Measurements from ENCODE around the gene GOSR1.
"Not testable (repeated sequence)": the region's sequence is repeated elsewhere in the genome, so short reads cannot be mapped to it uniquely, and the experiment has no call there.

GOSR1 gene

DNA sequence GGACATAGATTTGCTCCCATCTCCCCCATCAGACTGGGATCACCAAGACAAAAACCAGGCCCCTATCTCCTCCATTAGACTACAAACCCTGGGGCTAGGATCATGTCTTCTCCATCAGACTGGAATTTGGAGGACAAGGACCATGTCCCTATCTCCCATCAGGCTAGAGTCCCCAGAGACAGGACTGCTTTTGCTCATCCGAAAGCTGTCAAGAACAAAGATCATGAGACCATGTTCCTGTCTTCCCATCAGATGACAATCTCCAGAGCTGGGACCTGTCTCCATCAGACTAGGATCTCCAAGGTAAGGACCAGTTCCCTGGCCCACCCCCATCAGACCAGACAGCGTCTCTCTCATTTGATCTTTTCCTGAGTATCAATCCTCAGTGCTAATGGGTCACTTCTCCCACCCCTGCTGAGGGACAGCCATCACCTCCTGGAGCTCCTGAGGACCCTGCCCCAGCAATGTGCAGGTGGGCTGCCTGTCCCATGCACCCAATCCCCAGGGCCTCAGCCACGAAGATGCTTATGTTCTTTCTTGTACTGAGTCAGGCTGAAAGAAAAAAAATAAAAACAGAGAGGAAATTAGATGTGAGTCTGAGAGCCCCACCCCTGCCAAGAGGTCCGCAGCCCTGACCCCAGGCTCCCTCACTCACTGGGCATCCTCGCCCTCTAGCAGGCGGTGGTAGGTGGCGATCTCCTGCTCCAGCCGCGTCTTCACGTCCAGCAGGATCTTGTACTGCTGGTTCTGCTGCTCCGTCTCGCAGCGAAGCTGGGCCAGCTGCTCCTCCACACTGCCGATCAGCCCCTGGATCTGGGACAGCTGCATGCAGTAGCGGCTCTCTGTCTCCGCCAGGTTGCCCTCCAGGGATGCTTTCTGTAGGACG is 90.3 kb downstream of the GOSR1 start:
- Mint-ChIP-seq H3K4me3 (no peak overlapping the region), H3K27me3 (peaks cover 49% of the 10 kb centered on the region), H3K36me3 (no peaks in the 10 kb centered on the region), H3K4me1 (no peaks in the 10 kb centered on the region), H3K27ac (no peak overlapping the region), H3K9me3 (no peaks in the 10 kb centered on the region)
- DNase-seq, result no peak
- CTCF ChIA-PET, result no interaction called here

GRCh38 chr17:30568117-30568430 is 90.9 kb downstream of the GOSR1 start:
- Mint-ChIP-seq H3K27me3 (peaks cover 45% of the 10 kb centered on the region), H3K4me3 (no peak overlapping the region), H3K36me3 (no peaks in the 10 kb centered on the region), H3K27ac (no peak overlapping the region), H3K4me1 (no peaks in the 10 kb centered on the region), H3K9me3 (no peaks in the 10 kb centered on the region)
- DNase-seq, result no peak
- CTCF ChIA-PET, result no interaction called here

DNA sequence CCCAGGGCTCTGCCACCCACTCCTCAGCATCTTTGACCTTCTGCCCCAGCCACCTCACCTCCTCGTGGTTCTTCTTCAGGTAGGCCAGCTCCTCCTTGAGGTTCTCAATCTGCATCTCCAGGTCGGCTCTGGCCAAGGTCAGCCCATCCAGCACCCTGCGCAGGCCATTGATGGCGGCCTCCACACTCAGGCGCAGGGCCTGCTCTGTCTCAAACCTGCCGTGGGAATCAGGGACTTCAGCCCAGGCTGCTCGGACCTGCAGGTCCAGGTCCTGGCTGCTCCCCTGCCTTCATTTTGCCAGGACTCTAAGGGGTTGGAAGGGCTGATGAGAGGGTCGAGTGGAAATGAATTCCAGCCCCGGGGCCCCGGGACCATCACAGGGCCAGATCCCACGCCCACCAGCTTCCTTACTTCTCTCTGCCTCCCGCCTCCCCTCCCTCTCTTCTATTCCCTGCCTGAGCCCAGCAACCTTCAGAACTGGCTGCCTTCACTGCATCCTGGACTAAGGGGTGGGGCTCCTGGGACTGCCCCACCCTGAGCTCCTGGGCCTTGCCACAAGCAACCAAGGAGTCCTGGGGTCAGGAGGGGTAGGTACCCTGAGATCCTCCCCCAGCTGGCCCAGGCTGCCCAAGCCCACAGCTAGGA is 92.4 kb downstream of the GOSR1 start:
- H3K27me3 Mint-ChIP-seq, result peaks cover 30% of the 10 kb centered on the region
- H3K9me3 Mint-ChIP-seq, H3K4me3 Mint-ChIP-seq, H3K36me3 Mint-ChIP-seq, DNase-seq, H3K4me1 Mint-ChIP-seq, CTCF ChIA-PET, H3K27ac Mint-ChIP-seq: not testable (repeated sequence)

DNA sequence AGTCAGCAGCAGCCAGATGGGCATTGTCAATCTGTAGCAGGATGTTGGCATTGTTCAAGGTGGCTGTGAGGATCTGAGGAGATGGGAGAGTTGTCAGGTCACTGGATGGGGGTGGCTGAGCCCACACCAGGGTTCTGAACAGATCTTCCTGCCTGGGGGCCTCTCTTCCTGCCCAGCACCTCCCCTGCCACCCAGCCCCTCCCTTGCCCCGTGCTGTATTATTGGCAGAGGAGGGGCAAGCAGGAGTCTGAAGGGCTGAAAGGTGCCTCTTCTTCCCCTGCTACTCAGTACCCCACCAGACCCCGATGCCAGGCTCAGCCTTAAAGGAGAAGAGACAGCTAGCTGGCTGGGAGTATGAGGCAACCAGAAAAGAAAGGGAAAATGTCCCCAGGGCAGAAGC is 93.0 kb downstream of the GOSR1 start:
- no peaks in the 10 kb centered on the region for H3K4me1 Mint-ChIP-seq
- no peak overlapping the region for H3K4me3 Mint-ChIP-seq
- no peaks in the 10 kb centered on the region for H3K9me3 Mint-ChIP-seq
- no peak for DNase-seq
- no peaks in the 10 kb centered on the region for H3K36me3 Mint-ChIP-seq
- CTCF ChIA-PET, result no interaction called here
- peaks cover 25% of the 10 kb centered on the region for H3K27me3 Mint-ChIP-seq
- no peak overlapping the region for H3K27ac Mint-ChIP-seq

- Mint-ChIP-seq H3K9me3 (no peaks in the 10 kb centered on the region), H3K4me3 (no peak overlapping the region), H3K27ac (no peak overlapping the region), H3K36me3 (no peaks in the 10 kb centered on the region), H3K4me1 (no peaks in the 10 kb centered on the region), H3K27me3 (peaks cover 25% of the 10 kb centered on the region)
- DNase-seq, result no peak
- CTCF ChIA-PET, result no interaction called here
Observed at GRCh38 chr17:30570596-30571265, 93.5 kb downstream of the GOSR1 start.

GRCh38 chr17:30571404-30571803 is 94.2 kb downstream of the GOSR1 start:
- H3K27me3 Mint-ChIP-seq, result peaks cover 25% of the 10 kb centered on the region
- DNase-seq, H3K9me3 Mint-ChIP-seq, H3K27ac Mint-ChIP-seq, H3K4me3 Mint-ChIP-seq, H3K36me3 Mint-ChIP-seq, H3K4me1 Mint-ChIP-seq, CTCF ChIA-PET: not testable (repeated sequence)

- Mint-ChIP-seq H3K27me3 (peaks cover 22% of the 10 kb centered on the region), H3K27ac (no peak overlapping the region), H3K4me3 (no peak overlapping the region), H3K4me1 (no peaks in the 10 kb centered on the region), H3K9me3 (no peaks in the 10 kb centered on the region), H3K36me3 (no peaks in the 10 kb centered on the region)
- CTCF ChIA-PET, result no interaction called here
- DNase-seq, result no peak
Observed at GRCh38 chr17:30571921-30572320, 94.7 kb downstream of the GOSR1 start.

- H3K9me3 Mint-ChIP-seq, H3K4me1 Mint-ChIP-seq, H3K36me3 Mint-ChIP-seq, CTCF ChIA-PET, DNase-seq, H3K4me3 Mint-ChIP-seq, H3K27ac Mint-ChIP-seq: not testable (repeated sequence)
- H3K27me3 Mint-ChIP-seq, result peaks cover 12% of the 10 kb centered on the region
Observed at GRCh38 chr17:30572651-30573554, 95.7 kb downstream of the GOSR1 start.

DNA sequence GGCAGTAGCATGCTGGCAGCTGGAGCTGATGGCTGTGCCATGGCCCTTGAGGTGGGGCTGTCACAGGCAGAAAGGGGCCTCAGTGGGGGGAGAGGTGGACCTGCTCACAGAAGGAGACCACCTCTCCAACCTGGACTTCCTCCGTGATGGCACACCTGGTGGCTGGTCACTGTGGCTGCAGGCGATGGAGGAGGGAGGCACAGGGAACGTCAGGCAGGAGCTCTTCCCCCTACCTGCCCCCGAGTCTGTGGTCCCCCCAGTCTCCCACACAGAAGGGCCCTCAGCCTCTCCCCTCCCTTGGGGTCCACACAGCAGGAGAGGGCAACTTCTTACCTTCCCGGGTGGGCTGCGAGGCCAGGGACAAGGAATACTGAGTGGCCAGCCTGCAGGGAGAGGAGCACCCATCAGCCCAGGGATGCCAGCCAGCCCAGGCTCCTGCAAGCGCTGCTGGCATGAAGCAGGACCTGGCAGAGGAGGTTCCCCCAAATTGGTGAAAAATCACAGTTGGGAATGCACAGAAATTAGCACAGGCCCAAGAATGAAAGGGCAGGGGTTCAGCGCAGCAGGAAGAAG is 96.5 kb downstream of the GOSR1 start:
- Mint-ChIP-seq H3K36me3 (no peaks in the 10 kb centered on the region), H3K4me3 (no peak overlapping the region), H3K27ac (no peak overlapping the region), H3K4me1 (no peaks in the 10 kb centered on the region), H3K27me3 (peaks cover 12% of the 10 kb centered on the region), H3K9me3 (no peaks in the 10 kb centered on the region)
- CTCF ChIA-PET, result no interaction called here
- DNase-seq, result no peak

GRCh38 chr17:30574309-30574708 is 97.1 kb downstream of the GOSR1 start:
- DNase-seq, H3K9me3 Mint-ChIP-seq, H3K27ac Mint-ChIP-seq, CTCF ChIA-PET, H3K4me1 Mint-ChIP-seq, H3K36me3 Mint-ChIP-seq, H3K4me3 Mint-ChIP-seq: not testable (repeated sequence)
- H3K27me3 Mint-ChIP-seq, result peaks cover 12% of the 10 kb centered on the region

GRCh38 chr17:30574806-30575205 is 97.6 kb downstream of the GOSR1 start:
- peaks cover 12% of the 10 kb centered on the region for H3K27me3 Mint-ChIP-seq
- H3K27ac Mint-ChIP-seq, DNase-seq, CTCF ChIA-PET, H3K4me3 Mint-ChIP-seq, H3K4me1 Mint-ChIP-seq, H3K36me3 Mint-ChIP-seq, H3K9me3 Mint-ChIP-seq: not testable (repeated sequence)

DNA sequence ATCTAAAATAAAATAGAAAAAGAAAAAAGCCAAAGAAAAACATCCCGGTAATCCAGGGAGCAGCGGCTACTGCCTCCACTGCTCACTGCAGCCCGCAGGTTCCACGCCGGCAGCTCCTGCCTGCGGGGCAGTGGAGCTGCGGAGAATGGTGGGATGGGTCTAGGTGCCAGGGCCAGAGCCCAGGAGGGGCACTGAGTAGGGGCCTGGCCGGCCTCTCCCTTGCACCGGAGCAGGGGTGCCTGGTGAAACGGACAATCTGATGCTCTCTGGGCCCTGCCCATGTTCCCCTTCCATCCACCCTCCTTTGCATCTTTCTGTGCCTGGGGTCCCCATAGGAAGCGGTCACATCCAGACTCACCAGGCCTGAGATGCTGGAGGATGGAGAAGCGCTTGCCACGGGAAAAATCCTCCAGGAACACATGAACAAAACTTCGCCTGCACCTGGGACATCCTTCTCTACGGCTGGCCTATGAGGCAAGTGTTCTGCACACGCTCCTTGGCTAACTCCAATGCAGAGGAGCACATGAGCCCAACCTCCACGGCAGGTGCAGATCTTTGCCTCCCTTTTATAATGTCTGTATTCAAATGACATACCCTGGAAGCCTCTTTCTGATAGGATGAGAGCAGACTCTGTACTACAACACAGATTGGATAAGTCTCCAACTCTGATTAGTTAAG is 98.6 kb downstream of the GOSR1 start:
- H3K27me3 Mint-ChIP-seq, result peaks cover 10% of the 10 kb centered on the region
- H3K4me1 Mint-ChIP-seq, CTCF ChIA-PET, H3K36me3 Mint-ChIP-seq, H3K4me3 Mint-ChIP-seq, H3K27ac Mint-ChIP-seq, H3K9me3 Mint-ChIP-seq, DNase-seq: not testable (repeated sequence)

DNA sequence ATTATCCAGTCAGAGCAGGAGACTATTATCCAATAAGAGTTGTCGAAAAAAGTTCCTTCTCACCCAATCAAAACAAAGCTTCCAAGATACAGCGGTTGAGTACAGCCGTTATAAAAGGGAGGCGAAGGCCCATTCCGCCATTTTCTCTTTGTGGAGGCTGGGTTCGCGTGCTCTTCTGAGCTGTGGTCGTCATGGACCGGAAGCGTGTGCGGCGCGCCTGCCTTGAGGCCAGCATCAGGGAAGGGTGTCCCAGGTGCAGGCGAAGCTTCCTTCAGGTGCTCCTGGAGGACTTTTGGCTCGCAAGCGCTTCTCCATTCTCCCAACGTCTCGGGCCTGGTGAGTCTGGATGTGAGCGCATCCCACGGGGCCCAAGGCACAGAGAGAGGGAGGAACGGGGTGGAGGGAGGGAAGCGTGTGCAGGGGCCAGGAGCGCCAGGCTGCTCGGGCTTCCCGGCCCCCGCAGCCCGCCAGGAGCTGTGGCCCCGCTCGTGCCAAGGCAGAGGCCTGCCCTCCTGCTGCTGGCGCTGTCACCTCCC is 99.2 kb downstream of the GOSR1 start:
- Mint-ChIP-seq H3K9me3 (no peaks in the 10 kb centered on the region), H3K4me3 (no peak overlapping the region), H3K27me3 (peaks cover 10% of the 10 kb centered on the region), H3K27ac (no peak overlapping the region), H3K4me1 (no peaks in the 10 kb centered on the region), H3K36me3 (no peaks in the 10 kb centered on the region)
- no peak for DNase-seq
- CTCF ChIA-PET, result no interaction called here
